ENCODE data around the gene PSME2. TPM values are rescaled to one million over a fixed set of nuclear protein-coding genes. Genes with fewer than 3 reads are reported as not detected.
A peak's percentile ranks its signal among the peaks of the same experiment; 100 is the strongest.

The PSME2 gene
- total and polyA plus RNA-seq, 2 experiments from 2014 or later = 54.0 to 259 TPM

GRCh38 chr14:24136684-24137528 is 9.5 kb downstream of the PSME2 start:
- H3K4me1 Mint-ChIP-seq = peaks cover 43% of the 10 kb centered on the region
- no peak for ATAC-seq
- Histone ChIP-seq H3K9me2 (ENCODE audit: insufficient read depth) (no peaks in the 10 kb centered on the region), H3K27me3 (ENCODE audit: insufficient read depth) (no peaks in the 10 kb centered on the region), H3K4me1 (ENCODE audit: insufficient read depth) (peaks cover 19% of the 10 kb centered on the region), H3K27ac (ENCODE audit: low read depth) (no peak overlapping the region), H3K36me3 (ENCODE audit: insufficient read depth) (peaks cover 14% of the 10 kb centered on the region; the same call in 1 of the 2 replicates), H2AFZ (no peak overlapping the region), H3K79me2 (replicated peaks; ENCODE audit: insufficient read depth) (peaks cover 20% of the 10 kb centered on the region), H3F3A (replicated peaks; ENCODE audit: low read depth) (peaks cover 25% of the 10 kb centered on the region), H3K4me3 (peak overlapping the region; percentile 96), H3K4me2 (peak overlapping the region; percentile 87), H4K20me1 (replicated peaks; ENCODE audit: insufficient read depth) (peaks cover 9% of the 10 kb centered on the region)
- peak overlapping the region; percentile 79 for H3K4me3 Mint-ChIP-seq
- H3K9me3 Mint-ChIP-seq = no peaks in the 10 kb centered on the region
- H3K27ac Mint-ChIP-seq = no peak overlapping the region
- peaks cover 25% of the 10 kb centered on the region for H3K27me3 Mint-ChIP-seq (ENCODE audit: insufficient read depth, low read depth, poor library complexity)
- TF ChIP-seq, protein P1, sequence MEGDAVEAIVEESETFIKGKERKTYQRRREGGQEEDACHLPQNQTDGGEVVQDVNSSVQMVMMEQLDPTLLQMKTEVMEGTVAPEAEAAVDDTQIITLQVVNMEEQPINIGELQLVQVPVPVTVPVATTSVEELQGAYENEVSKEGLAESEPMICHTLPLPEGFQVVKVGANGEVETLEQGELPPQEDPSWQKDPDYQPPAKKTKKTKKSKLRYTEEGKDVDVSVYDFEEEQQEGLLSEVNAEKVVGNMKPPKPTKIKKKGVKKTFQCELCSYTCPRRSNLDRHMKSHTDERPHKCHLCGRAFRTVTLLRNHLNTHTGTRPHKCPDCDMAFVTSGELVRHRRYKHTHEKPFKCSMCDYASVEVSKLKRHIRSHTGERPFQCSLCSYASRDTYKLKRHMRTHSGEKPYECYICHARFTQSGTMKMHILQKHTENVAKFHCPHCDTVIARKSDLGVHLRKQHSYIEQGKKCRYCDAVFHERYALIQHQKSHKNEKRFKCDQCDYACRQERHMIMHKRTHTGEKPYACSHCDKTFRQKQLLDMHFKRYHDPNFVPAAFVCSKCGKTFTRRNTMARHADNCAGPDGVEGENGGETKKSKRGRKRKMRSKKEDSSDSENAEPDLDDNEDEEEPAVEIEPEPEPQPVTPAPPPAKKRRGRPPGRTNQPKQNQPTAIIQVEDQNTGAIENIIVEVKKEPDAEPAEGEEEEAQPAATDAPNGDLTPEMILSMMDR (conservative IDR thresholded peaks at IDR 0.05; ENCODE audit: low read depth in 2 of 2) = no peak
- TF ChIP-seq, protein P2, sequence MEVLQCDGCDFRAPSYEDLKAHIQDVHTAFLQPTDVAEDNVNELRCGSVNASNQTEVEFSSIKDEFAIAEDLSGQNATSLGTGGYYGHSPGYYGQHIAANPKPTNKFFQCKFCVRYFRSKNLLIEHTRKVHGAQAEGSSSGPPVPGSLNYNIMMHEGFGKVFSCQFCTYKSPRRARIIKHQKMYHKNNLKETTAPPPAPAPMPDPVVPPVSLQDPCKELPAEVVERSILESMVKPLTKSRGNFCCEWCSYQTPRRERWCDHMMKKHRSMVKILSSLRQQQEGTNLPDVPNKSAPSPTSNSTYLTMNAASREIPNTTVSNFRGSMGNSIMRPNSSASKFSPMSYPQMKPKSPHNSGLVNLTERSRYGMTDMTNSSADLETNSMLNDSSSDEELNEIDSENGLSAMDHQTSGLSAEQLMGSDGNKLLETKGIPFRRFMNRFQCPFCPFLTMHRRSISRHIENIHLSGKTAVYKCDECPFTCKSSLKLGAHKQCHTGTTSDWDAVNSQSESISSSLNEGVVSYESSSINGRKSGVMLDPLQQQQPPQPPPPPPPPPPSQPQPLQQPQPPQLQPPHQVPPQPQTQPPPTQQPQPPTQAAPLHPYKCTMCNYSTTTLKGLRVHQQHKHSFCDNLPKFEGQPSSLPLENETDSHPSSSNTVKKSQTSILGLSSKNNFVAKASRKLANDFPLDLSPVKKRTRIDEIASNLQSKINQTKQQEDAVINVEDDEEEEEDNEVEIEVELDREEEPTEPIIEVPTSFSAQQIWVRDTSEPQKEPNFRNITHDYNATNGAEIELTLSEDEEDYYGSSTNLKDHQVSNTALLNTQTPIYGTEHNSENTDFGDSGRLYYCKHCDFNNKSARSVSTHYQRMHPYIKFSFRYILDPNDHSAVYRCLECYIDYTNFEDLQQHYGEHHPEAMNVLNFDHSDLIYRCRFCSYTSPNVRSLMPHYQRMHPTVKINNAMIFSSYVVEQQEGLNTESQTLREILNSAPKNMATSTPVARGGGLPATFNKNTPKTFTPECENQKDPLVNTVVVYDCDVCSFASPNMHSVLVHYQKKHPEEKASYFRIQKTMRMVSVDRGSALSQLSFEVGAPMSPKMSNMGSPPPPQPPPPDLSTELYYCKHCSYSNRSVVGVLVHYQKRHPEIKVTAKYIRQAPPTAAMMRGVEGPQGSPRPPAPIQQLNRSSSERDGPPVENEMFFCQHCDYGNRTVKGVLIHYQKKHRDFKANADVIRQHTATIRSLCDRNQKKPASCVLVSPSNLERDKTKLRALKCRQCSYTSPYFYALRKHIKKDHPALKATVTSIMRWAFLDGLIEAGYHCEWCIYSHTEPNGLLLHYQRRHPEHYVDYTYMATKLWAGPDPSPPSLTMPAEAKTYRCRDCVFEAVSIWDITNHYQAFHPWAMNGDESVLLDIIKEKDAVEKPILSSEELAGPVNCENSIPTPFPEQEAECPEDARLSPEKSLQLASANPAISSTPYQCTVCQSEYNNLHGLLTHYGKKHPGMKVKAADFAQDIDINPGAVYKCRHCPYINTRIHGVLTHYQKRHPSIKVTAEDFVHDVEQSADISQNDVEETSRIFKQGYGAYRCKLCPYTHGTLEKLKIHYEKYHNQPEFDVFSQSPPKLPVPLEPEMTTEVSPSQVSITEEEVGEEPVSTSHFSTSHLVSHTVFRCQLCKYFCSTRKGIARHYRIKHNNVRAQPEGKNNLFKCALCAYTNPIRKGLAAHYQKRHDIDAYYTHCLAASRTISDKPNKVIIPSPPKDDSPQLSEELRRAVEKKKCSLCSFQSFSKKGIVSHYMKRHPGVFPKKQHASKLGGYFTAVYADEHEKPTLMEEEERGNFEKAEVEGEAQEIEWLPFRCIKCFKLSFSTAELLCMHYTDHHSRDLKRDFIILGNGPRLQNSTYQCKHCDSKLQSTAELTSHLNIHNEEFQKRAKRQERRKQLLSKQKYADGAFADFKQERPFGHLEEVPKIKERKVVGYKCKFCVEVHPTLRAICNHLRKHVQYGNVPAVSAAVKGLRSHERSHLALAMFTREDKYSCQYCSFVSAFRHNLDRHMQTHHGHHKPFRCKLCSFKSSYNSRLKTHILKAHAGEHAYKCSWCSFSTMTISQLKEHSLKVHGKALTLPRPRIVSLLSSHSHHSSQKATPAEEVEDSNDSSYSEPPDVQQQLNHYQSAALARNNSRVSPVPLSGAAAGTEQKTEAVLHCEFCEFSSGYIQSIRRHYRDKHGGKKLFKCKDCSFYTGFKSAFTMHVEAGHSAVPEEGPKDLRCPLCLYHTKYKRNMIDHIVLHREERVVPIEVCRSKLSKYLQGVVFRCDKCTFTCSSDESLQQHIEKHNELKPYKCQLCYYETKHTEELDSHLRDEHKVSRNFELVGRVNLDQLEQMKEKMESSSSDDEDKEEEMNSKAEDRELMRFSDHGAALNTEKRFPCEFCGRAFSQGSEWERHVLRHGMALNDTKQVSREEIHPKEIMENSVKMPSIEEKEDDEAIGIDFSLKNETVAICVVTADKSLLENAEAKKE (CRISPR knock-in tag; IDR thresholded peaks at IDR 0.05) = no peak
- TF ChIP-seq POLR2AphosphoS5 (IDR thresholded peaks at IDR 0.05; ENCODE audit: low read depth) = no peak; the same call in 1 of the 2 replicates
- no peak for TF ChIP-seq REST (IDR thresholded peaks at IDR 0.05; ENCODE audit: unreplicated experiment)
- no peak for TF ChIP-seq NANOG (IDR thresholded peaks at IDR 0.05; ENCODE audit: borderline replicate concordance)
- no peak for TF ChIP-seq CREB1 (CRISPR knock-in tag; IDR thresholded peaks at IDR 0.05; ENCODE audit: low read depth)
- no peak for TF ChIP-seq ETS1 (IDR thresholded peaks at IDR 0.05)
- no peak for TF ChIP-seq EZH2 (IDR thresholded peaks at IDR 0.05; ENCODE audit: low read depth, unreplicated experiment)
- no peak for TF ChIP-seq STAT1 (IDR thresholded peaks at IDR 0.05; ENCODE audit: unreplicated experiment)
- TF ChIP-seq EZH2phosphoT487 (IDR thresholded peaks at IDR 0.05; ENCODE audit: unreplicated experiment) = no peak
- no peak for TF ChIP-seq JUNB (IDR thresholded peaks at IDR 0.05; ENCODE audit: unreplicated experiment)
- TF ChIP-seq ZNF114 (CRISPR knock-in tag; IDR thresholded peaks at IDR 0.05) = no peak
- no peak for TF ChIP-seq ZNF331 (CRISPR knock-in tag; IDR thresholded peaks at IDR 0.05; ENCODE audit: low read depth)
- DNase-seq (ENCODE audit: low spot score) = peak; percentile 13
- H3K36me3 Mint-ChIP-seq (ENCODE audit: low read depth) = peaks cover 33% of the 10 kb centered on the region
